Stimulated activated naive CD8-positive, alpha-beta T cell treated with anti-CD3 and anti-CD28 coated beads, Interleukin-15, Interleukin-2, amounts not matched to agents 100 ng/mL and 50 ng/mL, for 24 hours (primary cell): ENCODE measurements around the gene COL18A1.
A peak's percentile ranks its signal among the peaks of the same experiment; 100 is the strongest.
"Not testable (repeated sequence)": the region's sequence is repeated elsewhere in the genome, so short reads cannot be mapped to it uniquely, and the experiment has no call there.

Experiments used
- H3K27ac Mint-ChIP-seq: one replicate; pipeline ENCODE4 v1.8.0; 2021; ENCODE audit warnings: mild to moderate bottlenecking, mixed read lengths
- H3K27me3 Mint-ChIP-seq: one replicate; pipeline ENCODE4 v1.8.0; 2021; ENCODE audit warnings: mixed read lengths
- H3K36me3 Mint-ChIP-seq: one replicate; pipeline ENCODE4 v1.8.0; 2021; ENCODE audit warnings: low read depth, mixed read lengths
- H3K4me1 Mint-ChIP-seq: one replicate; pipeline ENCODE4 v1.8.0; 2021; ENCODE audit warnings: low read depth, mixed read lengths
- H3K4me3 Mint-ChIP-seq: one replicate; pipeline ENCODE4 v1.8.0; 2021; ENCODE audit warnings: mild to moderate bottlenecking, mixed read lengths
- H3K9me3 Mint-ChIP-seq: one replicate; pipeline ENCODE4 v1.8.0; 2021; ENCODE audit warnings: mixed read lengths

The COL18A1 gene

GRCh38 chr21:45439161-45439872, 34.4 kb downstream of the COL18A1 start:
- Mint-ChIP-seq H3K27me3 (peaks cover 3% of the 10 kb centered on the region), H3K36me3 (no peaks in the 10 kb centered on the region), H3K9me3 (no peaks in the 10 kb centered on the region), H3K27ac (no peak overlapping the region), H3K4me3 (peak overlapping the region; percentile 32), H3K4me1 (peaks cover 15% of the 10 kb centered on the region)

GRCh38 chr21:45439901-45440461, 35.0 kb downstream of the COL18A1 start:
- Mint-ChIP-seq H3K27me3 (peaks cover 5% of the 10 kb centered on the region), H3K9me3 (no peaks in the 10 kb centered on the region), H3K36me3 (no peaks in the 10 kb centered on the region), H3K4me3 (no peak overlapping the region), H3K27ac (no peak overlapping the region), H3K4me1 (peaks cover 15% of the 10 kb centered on the region)

DNA sequence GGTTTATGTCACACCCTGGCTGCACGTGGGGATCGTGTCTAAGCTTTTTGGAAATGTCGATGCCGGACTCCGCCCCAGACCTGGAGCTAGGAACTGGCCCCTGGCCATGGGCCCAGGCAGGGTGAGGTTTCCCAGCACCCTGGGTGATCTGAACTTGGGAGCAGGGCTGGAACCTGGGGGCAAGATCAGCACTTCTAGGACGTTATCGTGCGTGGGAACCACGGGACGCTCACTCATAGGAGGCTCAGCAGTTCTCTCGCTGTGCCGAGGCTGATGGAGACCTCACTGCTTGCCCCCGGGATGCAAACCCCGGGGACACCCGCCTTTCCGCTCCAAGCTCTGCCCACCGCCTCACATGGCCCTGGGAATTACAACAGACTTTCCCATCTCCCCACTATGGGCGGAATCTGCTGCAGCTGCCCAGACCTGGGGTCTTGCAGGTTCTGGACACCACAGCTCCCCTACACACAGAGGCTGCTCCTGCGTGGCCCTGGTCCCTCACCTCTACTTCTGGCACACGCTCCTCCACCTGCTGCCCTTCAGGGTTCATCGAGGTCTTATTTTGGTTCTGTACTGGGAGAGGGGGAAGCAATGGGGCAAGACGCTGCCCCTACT, 35.9 kb downstream of the COL18A1 start:
- H3K4me3 Mint-ChIP-seq: no peak overlapping the region

DNA sequence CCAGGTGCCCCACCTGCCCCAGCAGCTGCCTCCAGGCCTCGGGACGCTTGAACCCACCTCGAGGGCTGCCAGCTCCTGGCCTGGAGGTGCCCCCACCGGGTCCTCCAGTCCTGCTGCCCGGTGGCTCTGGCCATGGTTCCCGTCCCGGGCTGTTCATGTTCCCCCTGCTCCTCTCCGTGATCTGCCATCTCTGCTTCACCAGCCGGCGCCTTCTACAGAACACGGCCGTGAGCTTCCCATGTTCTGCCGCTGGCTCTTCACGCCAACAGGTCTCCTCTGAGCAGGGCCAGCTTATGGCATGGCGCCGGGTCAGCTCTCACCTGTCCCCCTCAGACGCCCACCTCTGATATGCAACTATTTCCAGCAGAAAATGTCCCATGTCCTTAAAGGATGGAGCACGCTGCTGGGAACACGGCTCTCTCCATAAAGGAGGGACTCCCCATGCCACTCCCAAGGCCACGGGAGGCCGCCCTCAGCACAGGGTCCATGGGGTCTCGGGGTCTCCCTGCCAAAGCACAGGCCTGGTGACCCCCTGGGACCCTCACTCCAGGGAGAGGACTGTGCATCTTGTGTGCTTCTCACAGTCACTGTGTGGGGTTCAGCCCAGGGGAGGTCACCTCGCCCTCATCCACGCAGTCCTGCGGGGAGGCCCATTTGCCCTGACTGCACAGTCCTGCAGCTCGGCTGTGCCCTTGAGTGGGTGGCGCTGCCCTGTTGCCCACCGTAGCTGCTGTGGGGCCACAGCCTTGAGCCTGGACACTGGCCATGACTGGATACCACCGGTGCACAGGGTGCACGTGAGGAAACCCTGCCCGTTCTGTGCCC, 36.7 kb downstream of the COL18A1 start:
- peaks cover 13% of the 10 kb centered on the region for H3K4me1 Mint-ChIP-seq
- H3K9me3 Mint-ChIP-seq: peaks cover 4% of the 10 kb centered on the region
- peaks cover 18% of the 10 kb centered on the region for H3K27me3 Mint-ChIP-seq
- no peak overlapping the region for H3K4me3 Mint-ChIP-seq
- no peak overlapping the region for H3K27ac Mint-ChIP-seq
- H3K36me3 Mint-ChIP-seq: no peaks in the 10 kb centered on the region

More for the DNA sequence above, 35.9 kb downstream of the COL18A1 start:
- Mint-ChIP-seq H3K9me3 (no peaks in the 10 kb centered on the region), H3K36me3 (no peaks in the 10 kb centered on the region), H3K27ac (no peak overlapping the region), H3K27me3 (peaks cover 13% of the 10 kb centered on the region), H3K4me1 (peaks cover 19% of the 10 kb centered on the region)

GRCh38 chr21:45442276-45442675, 37.3 kb downstream of the COL18A1 start:
- peaks cover 4% of the 10 kb centered on the region for H3K9me3 Mint-ChIP-seq
- H3K4me3 Mint-ChIP-seq: no peak overlapping the region
- no peak overlapping the region for H3K27ac Mint-ChIP-seq
- no peaks in the 10 kb centered on the region for H3K36me3 Mint-ChIP-seq
- H3K27me3 Mint-ChIP-seq: peaks cover 18% of the 10 kb centered on the region
- H3K4me1 Mint-ChIP-seq: peaks cover 13% of the 10 kb centered on the region

DNA sequence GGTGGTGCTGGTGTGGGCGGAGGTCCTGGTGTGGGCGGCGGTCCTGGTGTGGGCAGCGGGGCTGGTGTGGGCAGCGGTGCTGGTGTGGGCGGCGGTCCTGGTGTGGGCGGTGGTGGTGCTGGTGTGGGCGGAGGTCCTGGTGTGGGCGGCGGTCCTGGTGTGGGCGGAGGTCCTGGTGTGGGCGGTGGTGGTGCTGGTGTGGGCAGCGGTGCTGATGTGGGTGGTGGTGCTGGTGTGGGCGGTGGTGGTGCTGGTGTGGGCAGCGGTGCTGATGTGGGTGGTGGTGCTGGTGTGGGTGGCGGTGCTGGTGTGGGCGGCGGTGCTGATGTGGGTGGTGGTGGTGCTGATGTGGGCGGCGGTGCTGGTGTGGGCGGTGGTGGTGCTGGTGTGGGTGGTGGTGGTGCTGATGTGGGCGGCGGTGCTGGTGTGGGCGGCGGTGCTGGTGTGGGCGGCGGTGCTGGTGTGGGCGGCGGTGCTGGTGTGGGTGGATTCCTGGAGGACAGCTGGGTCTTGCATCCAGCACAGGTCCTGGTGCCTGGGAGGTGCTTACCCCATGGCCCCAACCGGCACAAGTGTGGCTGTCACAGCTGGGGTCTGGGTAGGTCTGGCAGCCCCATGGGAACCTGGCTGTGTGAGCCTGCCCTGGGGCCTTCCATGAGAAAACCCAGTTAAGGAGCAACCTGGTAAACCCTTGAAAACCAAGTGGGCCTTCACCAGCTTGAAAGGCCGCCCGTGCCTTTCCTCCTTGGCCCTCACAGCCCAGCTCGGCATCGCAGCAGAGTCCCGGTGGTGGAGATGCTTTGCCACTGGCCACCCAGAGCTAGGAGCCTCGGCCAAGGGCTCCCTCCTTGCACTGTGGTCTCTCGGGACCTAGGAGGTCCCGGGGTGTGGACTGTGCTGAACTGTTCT, 38.0 kb downstream of the COL18A1 start:
- not testable (repeated sequence) for H3K36me3 Mint-ChIP-seq, H3K27ac Mint-ChIP-seq
- H3K27me3 Mint-ChIP-seq: peaks cover 22% of the 10 kb centered on the region

DNA sequence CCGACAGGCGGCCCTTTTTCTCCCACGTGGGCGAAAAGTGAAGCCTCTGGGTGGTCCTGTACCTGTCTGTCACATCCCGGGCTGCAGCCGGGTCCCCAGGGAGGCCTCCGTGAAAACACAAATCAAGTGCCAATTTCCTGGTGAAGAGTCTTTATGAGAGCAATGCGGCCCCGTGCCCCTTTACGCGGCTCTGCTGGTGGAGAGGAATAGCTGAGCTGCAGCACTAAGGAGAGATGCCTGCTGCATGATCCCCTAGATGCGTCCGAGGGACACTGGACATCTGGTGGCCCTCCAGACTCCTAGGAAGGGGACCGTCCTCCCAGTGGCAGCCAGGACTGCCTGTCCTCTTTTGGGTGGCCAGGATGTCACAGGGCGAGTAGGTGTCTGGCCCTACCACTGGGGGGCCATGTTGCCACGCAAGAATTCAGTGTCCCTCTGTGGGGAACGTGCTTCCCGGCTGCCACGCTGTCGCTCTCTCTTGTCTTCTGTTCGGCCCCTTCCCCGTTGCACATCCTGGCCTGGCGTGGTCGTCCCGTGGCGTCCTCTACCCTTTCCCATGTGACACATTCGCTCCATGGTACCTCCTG, 38.7 kb downstream of the COL18A1 start:
- Mint-ChIP-seq H3K36me3 (no peaks in the 10 kb centered on the region), H3K4me3 (no peak overlapping the region), H3K9me3 (peaks cover 4% of the 10 kb centered on the region), H3K27me3 (peaks cover 27% of the 10 kb centered on the region), H3K27ac (no peak overlapping the region), H3K4me1 (peaks cover 13% of the 10 kb centered on the region)

More for the DNA sequence above, 38.0 kb downstream of the COL18A1 start:
- not testable (repeated sequence) for H3K9me3 Mint-ChIP-seq, H3K4me3 Mint-ChIP-seq
- peaks cover 13% of the 10 kb centered on the region for H3K4me1 Mint-ChIP-seq

- Mint-ChIP-seq H3K9me3 (peaks cover 4% of the 10 kb centered on the region), H3K36me3 (no peaks in the 10 kb centered on the region), H3K4me1 (peaks cover 10% of the 10 kb centered on the region), H3K27me3 (peaks cover 27% of the 10 kb centered on the region), H3K27ac (peak overlapping the region; percentile 43), H3K4me3 (no peak overlapping the region)
These were observed 39.4 kb downstream of the COL18A1 start for GRCh38 chr21:45444385-45444784.

DNA sequence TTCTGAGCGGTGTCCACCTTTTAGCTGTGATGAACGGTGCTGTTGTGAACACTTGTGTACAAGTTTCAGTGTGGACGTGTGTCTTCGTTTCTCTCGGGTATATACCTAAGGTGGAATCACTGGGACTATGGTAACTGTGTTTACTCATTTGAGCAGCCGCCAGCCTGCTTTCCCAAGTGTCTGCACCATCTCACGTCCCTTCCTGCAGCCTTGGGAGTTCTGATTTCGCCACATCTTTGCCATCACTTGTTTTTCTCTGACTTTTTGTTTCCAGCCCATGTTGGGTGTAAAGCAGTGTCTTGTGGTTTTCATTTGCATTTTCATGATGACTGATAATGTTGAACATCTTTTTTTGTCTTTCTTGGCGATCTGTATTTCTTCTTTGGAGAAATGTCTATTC, 40.4 kb downstream of the COL18A1 start:
- Mint-ChIP-seq H3K27ac (no peak overlapping the region), H3K4me1 (peaks cover 8% of the 10 kb centered on the region), H3K27me3 (peaks cover 27% of the 10 kb centered on the region), H3K4me3 (no peak overlapping the region), H3K9me3 (peaks cover 4% of the 10 kb centered on the region), H3K36me3 (no peaks in the 10 kb centered on the region)

DNA sequence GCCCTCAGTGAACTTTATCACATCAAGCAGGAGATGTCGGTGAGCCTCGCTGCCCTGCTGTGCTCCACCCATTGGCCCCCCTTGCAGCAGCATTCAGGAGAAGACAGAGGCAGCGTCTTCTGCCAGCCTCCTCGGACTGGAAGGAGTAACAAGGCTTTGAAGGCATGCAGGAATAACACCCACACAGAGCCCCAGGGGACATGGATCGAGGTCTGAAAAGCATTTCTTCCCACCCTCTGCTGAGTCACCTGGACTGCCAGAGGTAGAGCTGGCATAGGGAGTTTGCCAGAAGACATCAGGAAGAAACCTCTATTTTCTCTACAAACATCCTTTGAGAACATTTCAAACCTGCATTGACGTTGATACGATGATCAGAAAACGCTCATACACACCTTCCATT, 42.9 kb downstream of the COL18A1 start:
- H3K9me3 Mint-ChIP-seq: peaks cover 4% of the 10 kb centered on the region
- H3K27me3 Mint-ChIP-seq: peaks cover 27% of the 10 kb centered on the region
- no peak overlapping the region for H3K4me3 Mint-ChIP-seq
- H3K27ac Mint-ChIP-seq: no peak overlapping the region
- peaks cover 8% of the 10 kb centered on the region for H3K4me1 Mint-ChIP-seq
- no peaks in the 10 kb centered on the region for H3K36me3 Mint-ChIP-seq

- H3K4me1 Mint-ChIP-seq: peaks cover 8% of the 10 kb centered on the region
- no peaks in the 10 kb centered on the region for H3K36me3 Mint-ChIP-seq
- no peak overlapping the region for H3K27ac Mint-ChIP-seq
- H3K9me3 Mint-ChIP-seq: peaks cover 9% of the 10 kb centered on the region
- H3K27me3 Mint-ChIP-seq: peaks cover 27% of the 10 kb centered on the region
- H3K4me3 Mint-ChIP-seq: no peak overlapping the region
These were observed 43.4 kb downstream of the COL18A1 start for GRCh38 chr21:45448283-45448809.

DNA sequence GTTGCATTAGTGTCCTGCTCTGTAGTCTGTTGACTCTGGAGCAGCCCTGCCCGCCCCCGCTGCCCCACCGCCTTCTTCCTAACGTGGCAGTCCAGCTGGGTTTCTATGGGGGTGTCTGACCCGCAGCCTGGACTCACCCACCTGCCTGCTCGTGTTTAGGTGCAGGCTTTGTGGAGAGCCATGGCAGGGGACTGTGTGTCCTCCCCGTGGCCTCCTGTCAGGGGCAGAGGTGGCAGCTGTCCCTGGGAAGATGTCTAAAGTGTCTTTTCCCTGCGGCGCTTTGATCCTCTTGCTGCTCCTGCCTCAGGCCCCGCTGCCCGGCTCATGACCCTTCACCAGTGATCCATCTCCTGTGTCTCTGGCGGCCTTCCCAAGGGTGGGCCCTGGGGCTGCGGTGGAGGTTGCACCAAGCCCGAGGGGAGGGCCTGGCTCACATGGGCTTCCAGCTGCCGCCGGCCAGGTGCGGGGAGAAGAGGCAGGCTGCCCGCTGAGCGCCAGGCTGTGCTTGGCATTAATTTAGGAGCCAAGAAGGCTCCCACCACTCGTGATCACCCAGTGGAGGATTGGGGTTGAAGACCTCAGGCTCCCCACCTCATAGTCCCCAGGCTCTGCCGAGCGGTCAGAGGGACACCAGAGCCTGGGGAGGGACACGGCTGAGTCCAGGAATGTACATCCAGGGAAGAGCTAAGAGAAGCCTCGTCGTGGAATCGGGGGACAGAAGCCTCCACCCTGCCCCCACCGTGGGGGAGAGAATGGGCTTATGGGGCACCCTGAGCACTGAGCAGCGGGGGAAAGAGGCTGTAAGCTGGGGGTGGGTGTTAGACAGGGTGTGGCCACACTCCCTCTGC, 44.1 kb downstream of the COL18A1 start:
- H3K27me3 Mint-ChIP-seq: peaks cover 26% of the 10 kb centered on the region
- H3K27ac Mint-ChIP-seq: no peak overlapping the region
- H3K4me1 Mint-ChIP-seq: peaks cover 8% of the 10 kb centered on the region
- peaks cover 9% of the 10 kb centered on the region for H3K9me3 Mint-ChIP-seq
- no peak overlapping the region for H3K4me3 Mint-ChIP-seq
- no peaks in the 10 kb centered on the region for H3K36me3 Mint-ChIP-seq
